ENCODE data around the gene MAN2A2. TPM values are rescaled to one million over a fixed set of nuclear protein-coding genes. Genes with fewer than 3 reads are reported as not detected.

The MAN2A2 gene
- total and polyA plus RNA-seq, 2 of the 8 experiments (the other 6 are each of a cell fraction or from before 2014, with no cell fraction given) = 23.1 to 29.7 TPM

GRCh38 chr15:90962021-90962420, 58.9 kb downstream of the MAN2A2 start (continued):
- TF ChIP-seq GTF2F1 (IDR thresholded peaks at IDR 0.05; ENCODE audit: borderline replicate concordance, low read depth, low read length) = no peak
- TF ChIP-seq SIX5 (IDR thresholded peaks at IDR 0.05; ENCODE audit: low read depth, low read length) = no peak
